ENCODE results near the gene SKAP1.
"Not testable (repeated sequence)": the region's sequence is repeated elsewhere in the genome, so short reads cannot be mapped to it uniquely, and the experiment has no call there.

SKAP1 gene

DNA sequence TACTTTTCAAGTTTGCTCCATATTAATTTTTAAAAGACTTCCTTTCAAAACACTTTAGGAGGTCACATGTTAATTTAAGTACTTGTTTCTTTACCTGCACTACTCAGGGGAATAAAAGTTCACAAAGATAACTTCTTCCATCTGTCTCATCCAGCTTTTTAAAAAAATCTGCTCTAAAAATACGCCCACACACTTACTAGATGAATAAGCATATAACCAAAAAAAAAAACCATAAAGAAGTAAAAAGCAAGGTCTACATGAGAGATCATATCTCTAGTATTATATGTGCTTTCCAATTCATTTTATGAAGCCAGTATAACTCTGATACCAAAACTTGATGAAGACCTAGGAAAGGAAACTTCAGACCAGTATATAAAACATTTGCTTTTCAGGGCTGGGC lies 17.2 kb downstream of the SKAP1 start:
- DNase-seq: no peak

DNA sequence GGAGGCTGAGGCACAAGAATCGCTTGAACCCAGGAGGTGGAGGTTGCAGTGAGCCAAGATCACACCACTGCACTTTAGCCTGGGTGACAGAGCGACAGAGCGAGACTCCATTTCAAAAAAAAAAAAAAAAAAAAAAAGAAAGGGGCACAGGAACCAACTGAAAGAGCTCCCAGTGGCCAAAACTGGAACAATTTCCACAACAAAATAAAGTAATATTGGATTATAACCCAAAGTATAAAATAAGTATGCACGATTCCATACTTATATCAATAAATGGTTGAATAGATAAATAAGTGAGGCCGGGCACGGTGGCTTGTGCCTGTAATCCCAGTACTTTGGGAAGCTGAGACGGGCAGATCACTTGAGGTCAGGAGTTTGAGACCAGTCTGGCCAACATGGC lies 19.2 kb downstream of the SKAP1 start:
- DNase-seq: not testable (repeated sequence)

DNA sequence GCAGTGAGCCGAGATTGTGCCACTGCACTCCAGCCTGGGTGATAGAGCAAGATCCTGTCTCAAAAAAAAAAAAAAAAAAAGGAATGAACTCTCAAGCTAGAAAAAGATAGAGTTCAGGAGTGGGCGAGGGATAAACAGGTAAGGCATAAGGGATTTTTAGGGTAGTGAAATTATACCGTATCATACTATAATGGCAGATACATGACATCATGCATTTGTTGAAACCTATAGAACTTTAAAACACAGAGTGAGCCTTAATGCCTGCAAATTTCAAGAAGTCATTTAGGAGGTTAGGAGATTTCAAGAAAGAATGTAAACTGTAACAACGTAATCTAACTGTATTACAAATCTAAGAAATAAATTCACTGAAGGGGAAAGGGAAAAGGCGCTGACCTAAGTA lies 20.4 kb downstream of the SKAP1 start:
- DNase-seq: no peak

DNA sequence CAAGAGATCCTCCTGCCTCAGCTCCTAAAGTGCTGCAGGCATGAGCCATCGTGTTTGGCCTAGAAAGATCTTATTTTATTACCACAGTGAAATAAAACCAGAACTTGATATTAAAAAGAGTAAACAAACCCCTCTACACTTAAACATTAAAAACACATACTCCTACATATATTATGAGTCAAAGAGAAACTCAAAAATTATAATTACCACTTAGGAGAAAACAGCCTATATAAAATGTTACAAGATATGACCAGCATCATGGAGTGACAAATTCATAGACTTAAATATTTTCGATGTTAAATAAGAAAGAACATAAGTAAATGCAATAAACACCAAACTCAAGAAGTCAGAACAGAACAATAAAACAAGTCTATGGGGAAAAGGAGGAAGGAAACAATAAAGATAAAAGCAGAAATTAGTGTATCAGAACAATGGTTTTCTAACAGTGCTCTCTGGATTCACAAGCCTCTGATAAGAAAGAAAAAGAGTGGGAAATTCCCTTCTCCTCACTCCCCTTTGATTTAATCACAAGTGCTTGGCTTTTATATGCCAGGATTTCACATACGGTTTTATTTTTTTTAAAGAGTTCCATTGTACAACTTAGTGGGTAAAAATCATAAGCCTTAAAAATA lies 23.0 kb downstream of the SKAP1 start:
- DNase-seq: no peak

DNA sequence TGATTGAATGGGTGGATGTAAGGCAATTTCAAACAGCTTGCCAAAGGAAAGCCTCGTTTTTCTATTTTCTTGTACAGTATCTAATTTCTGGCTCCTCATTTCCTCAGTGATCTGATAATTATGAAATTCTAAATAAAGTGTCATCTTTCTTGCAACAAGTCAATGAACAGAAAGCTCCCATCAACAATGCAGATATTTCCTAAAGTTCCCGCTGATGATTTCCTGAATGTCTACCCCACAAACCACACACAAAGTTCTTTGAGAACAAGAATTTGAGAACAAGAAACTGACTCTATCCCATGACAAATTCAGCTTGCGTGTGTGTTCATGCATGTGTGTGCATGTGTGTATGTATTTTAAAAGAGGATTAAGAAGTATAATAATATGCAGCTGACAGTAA lies 35.2 kb downstream of the SKAP1 start:
- no peak for DNase-seq

DNA sequence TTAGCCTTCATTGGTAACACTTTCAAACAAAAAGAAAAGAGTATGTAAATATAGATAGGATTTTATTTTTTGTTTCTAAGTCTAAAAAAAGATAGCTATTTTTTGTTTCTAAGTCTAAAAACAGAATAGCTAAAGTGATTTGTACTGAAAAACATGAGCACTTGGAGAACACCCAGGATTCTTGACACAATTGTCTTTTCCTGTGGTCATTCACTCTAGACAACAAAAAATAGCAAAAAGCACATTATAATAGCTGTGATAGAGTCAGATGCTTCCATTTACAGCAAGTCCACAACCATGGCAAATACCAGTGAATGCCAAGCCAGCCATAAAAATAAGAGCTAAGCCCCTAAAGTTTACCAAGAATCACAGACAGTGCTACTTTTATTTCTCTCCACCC lies 36.7 kb downstream of the SKAP1 start:
- DNase-seq: no peak

DNA sequence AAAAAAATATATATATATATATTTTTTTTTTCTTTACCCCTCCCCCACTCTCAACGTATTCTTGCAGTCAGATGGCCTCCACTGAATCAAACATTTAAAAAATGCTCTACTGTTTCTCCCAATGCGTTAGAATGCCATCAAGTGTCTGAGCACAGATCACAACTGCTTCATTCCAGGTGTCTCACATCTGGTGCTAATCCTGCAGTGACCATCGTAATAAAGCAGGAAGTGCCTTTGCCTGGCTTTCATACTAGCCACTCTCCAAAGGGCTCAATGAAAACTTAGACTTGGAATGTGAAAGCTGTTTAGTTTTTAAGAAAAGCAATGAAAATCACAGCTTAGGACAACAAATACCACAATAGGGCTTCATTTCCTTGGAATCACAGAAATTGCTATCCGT lies 37.2 kb downstream of the SKAP1 start:
- no peak for DNase-seq

DNA sequence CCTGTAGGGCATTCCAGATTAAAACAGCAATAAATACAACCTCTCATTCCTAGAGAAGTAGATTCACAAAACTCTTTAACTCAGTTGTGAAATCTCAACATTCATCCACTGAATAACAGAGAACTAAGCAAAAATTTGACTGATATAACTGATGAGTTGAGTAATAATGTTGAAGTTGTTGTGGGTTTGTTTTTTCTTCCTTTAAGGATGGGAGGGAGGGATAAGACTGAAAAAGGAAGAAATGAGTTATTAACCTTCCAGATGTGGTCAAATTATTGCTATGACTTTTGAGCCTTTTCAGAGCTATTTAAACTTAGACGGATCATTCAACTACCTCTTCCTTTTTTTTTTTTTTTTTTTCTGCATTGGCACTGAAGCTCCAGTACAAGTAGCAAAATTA lies 38.6 kb downstream of the SKAP1 start:
- no peak for DNase-seq

DNA sequence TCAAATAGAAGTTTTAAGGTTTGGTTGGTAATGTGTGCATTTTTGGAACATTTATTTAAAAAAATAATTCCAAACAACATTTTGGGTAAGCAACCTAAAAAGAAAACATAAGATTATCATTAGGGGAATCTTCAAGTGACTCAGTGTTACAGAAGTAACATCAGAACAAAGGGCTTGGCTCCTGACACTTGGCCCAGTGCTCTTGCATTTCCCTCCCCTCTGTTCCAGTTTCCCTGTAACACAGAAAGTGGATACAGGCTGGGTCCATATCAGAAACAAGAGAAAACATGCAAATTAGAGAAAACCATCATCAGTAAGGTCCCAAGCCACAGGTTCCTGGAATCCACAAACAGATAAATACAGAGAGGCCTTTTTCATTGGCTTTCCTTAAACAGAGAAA lies 40.1 kb downstream of the SKAP1 start:
- no peak for DNase-seq

DNA sequence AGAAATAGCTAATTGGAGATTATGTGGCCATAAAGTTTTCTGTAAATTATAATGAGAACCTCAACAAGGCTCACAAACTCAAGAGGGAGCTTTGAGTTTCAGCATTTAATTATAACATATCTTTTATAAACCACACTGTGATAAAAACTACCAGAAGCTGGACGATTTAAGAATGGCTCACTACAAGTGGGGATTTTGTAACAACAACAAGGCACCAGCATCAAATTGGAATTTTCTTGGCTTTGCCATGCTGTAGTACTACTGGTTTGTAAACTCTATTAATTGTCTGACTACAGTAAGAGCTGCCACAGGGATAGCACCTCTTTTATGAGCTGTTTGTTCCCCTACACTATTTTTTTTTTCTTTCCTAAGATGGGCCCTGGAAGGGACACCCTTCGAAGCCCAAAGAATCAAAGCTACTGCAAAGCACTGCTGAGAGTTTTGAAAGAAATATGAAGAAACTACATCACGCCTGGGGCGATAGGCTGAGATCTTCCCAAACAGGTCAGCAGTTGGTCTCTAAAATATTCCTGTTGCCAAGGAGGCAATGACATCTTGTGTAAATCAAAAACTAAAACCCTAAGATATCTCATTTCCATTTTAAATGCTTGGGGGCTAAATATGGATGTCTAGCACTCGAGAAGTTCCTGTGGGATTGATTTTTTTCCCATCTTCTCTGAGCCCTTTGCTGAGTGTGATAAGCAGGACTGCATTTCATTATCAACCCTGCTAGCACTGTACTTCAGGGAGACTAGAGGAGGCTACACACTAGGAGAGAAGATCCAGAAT lies 40.9 kb downstream of the SKAP1 start:
- DNase-seq: no peak

DNA sequence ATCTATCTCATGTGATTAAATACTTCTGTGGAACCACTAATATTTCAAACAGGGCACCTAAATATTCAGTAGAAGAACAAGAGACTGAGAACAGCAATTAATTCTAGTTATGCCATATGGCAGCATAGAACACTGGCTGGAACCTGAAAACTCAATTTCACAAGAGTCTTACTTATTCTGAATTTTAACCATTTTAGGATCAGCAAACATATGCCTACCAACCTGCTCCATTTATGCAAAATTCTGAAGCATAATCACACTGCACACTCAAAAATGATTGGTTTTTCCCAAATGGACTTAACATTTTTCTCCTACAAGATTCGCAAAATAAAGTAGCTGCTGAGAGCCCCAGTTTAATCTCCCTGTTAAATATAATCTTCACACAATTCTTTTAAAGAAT lies 43.2 kb downstream of the SKAP1 start:
- DNase-seq: no peak

DNA sequence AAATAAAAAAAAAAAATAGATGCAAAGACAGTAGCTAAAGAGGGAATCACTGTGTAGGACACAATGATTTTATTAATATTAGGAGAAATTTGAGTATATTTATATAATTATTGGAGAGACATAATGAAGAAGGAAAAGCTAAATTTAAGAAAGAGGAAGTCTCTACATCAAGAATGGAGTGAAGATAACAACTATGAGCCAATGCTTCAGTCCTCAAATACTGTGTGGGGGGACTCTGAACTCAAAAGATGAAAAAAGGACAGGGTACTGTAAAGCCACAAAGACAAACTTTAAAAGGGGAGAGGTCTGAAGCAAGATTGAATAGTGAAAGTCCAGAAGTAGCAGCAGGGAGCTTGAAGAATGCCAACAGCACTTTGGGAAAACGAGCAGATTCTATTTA lies 44.7 kb downstream of the SKAP1 start:
- no peak for DNase-seq

DNA sequence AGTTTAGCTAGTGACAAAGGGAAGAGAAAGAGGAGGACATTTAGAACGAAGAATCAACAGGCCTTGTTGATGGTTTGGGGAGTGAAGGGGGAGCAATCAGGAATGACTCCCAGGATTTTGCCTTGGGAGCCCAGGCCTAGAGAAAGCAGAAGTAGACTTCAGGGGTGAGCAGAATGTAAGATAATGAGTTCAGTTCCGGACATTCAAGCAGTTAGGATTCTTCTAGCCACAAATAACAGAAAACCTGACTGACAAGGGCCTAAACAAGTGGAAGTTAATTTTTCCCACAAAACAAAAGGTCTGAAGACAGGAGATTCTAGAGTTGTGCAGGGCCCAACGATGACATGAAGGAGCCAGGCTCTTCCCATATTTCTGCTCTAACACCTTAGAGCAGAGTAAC lies 45.9 kb downstream of the SKAP1 start:
- DNase-seq: no peak

DNA sequence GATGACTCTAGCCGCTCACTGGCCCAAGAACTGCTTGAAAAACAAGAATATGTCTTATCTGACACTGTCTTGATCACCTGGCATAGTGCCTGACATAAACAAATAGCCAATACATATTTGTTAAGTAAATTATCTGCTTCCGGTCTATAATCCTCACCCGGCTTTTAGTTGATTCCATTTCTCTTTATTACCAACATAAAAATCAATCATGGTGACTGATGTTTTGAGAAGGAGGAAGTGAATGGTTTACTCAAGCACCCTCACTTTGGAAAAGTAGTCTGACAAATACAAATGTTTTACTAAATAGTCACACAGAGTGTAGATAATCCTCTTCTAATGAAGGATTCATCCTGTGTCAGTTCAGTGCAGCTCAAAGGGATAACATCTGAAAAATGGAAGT lies 47.0 kb downstream of the SKAP1 start:
- no peak for DNase-seq

DNA sequence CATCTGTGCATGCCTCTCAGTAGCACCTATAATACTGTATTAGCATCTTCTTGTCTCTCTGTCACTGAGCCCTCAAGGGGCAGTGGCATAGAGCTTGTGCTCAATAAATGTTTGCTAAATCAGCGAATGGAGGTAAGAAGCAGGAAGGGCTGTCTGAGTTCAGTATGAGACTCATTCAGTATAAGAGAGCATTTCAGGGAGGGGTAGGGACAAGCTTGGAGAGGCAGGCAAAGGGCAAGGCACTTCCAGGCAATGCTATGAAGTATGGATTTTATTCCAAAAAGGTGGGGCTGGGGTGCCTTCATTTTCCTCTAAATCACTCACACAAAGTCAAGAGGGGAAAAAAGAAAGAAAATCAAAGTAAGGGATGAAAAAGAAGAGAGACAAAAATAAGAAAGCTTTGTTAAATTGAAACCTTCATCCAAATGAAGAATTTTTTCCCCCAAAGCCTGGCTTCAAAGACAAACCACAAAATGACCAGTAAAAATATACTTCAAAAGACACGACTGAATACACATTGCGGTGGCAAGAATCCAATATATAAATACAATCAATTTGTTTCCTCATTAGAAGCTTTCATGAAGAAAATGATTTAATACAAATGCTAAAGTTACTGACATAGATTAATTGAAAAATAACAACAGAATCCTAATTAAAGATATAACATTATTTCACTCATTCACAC lies 51.2 kb downstream of the SKAP1 start:
- DNase-seq: no peak

DNA sequence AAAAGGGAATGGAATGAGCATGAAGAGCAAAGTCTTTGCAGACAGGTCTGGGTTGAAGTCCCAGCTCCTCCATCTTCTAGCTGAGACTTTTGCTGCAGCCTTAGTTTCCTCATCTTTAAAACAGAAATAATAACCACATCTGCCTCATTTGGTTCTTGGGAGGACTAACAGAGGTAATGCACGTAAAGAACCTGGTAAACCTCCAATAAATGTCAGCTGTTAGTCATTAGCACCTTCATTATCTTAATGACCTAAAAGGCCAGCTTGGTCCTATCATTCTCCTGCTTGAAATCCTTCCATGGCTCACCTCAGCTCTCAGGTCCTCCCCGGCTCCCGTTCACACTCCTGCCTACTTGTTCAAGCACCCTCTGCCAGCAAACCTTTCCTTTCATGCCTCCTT lies 51.8 kb downstream of the SKAP1 start:
- no peak for DNase-seq

DNA sequence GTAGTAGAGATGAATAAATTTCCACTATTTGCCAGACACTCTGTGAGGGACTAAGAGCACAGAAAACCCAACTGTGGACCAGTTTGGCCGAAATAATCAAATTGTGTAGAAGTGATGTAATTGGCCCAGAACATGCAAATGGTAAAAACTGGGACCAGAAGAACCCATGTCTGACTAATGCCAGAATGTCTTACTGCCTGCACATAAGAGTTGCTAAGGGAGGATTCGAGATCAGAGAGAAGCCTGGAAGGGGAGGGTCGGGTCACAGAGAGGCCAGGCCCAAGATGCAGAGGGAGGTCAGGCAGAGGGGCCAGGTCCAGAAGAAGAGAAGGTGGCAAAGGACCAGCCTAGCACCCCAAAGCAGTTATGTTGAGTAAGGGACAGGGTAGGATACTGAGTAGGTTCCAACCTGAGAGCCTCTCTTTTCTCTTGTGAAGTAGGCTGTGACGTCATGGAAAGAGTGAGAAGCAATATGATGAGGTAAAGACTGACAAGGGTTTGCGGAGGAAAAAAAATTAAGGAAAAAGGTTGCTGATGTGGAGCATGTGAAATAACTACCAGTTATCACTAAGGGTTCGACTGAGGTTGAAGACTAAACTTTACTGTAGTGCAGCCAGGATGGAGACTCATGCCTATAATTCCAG lies 53.2 kb downstream of the SKAP1 start:
- DNase-seq: no peak

DNA sequence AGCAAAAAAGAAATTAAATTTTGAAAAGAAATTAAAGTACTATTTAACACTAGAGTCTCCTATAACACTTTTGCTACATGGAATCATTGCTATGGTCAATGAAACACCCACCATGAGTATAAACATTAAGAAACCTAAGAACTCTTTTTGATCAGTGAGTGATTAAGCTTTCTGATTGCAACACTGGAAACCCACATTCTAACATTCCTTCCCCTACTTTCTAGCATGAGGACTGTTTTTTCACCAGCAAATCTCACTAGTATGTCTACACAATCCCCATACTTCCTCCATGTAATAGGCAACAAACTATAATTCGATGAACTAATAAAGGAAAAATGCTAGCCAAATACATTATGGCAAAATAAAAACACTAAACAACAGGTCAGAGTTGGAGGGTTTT lies 54.7 kb downstream of the SKAP1 start:
- DNase-seq: no peak

DNA sequence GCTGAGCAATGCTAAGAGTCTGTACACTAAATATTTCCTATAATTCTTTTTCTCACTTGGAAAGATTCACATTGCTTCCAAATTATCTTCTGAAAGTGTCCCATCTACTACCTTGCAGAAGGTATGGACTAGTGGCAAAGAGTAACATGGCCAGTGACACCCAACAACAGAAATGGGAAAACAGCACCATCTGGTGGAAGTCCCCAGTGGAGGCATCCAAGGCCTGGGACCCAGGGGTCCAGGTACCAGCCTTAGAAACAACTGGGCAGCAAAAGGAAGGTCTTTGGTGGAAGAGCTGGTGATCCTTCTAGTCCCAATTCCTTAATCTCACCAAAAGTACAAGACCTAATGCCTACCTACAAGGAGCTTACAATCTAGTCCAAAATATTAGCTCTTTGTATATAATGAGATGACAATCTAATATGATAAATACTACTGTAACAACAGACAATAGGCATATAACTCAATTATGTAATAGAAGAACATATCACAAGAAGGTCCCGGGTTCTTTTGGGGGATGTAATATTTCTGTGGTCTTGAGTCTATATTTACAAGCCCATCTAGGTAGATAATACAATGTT lies 55.3 kb downstream of the SKAP1 start:
- no peak for DNase-seq

DNA sequence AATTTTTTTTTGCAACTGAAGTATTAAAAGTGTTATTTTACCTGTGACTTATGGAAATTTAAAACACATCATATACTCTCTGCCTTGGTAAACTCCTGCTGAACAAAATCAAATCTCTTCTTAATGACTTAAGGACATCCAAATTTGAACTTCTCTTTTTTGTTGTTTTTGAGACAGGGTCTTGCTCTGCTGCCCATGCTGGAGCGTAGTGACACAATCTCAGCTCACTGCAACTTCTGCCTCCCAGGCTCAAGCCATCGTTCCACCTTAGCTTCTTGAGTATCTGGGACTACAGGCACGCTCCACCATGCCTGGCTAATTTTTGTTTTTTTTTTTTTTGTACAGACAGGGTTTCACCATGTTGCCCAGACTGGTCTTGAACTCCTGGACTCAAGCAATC lies 56.1 kb downstream of the SKAP1 start:
- DNase-seq: no peak

DNA sequence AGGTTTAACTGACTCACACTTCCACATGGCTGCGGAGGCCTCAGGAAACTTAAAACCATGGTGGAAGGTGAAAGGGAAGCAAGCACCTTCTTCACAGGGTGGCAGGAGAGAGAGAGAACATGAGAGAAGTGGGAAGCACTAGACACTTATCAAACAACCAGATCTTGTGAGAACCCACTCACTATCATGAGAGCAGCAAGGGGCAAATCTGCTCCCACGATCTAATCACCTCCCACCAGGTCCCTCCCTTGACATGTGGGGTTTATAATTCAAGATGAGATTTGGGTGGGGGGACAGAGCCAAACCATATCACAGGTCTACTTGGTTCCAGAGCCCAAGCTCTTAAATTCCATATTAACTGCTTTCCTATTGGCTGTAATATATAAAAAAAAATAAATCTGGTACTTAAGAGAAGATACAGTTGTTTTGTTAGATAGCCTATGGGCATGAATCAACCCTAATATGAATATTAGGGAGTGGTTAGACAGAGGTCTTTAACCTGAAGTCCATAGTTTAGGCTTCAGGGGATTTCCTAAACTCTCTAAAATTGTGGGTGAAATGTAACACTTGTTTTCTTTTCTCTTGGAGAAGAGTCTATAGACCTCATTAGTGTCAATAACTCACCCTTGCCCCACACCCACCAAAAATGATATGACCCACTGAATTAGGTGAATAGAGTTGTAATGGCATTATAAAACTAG lies 56.7 kb downstream of the SKAP1 start:
- no peak for DNase-seq

DNA sequence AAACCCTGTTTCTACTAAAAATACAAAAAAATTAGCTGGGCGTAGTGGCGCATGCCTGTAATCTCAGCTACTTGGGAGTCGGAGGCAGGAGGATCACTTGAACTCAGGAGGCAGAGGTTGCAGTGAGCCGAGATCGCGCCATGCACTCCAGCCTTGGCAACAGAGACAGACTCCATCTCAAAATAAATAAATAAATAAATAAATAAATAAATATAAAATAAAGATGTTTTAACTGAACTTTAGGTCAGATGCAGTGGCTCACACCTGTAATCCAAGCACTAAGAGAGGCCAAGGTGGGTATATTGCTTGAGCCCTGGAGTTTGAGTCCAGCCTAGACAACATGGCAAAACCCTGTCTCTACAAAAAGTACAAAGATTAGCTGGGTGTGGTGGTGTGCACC lies 61.0 kb downstream of the SKAP1 start:
- not testable (repeated sequence) for DNase-seq

All from cortex of kidney (tissue), 1 donor.